Fibroblast of skin of right quadriceps (primary cell): ENCODE measurements around the gene GFI1B.
A peak's percentile ranks its signal among the peaks of the same experiment; 100 is the strongest.
"Not testable (repeated sequence)": the region's sequence is repeated elsewhere in the genome, so short reads cannot be mapped to it uniquely, and the experiment has no call there.

ENCODE experiments used
- DNase-seq: peaks from one replicate; pipeline ENCODE4 v3.0.0-alpha.2; 2013

The GFI1B gene

GRCh38 chr9:132978451-132979131 is at the start of gene GFI1B:
GFI1B (plus strand) TSS chr9:132978694; CDS start chr9:132986679, 7,985 bp downstream.
- no peak for DNase-seq

- peak; percentile 41 for DNase-seq
Observed at GRCh38 chr9:132931178-132931735, 47.2 kb upstream of the GFI1B start.

GRCh38 chr9:132935026-132935425 is 43.5 kb upstream of the GFI1B start:
- DNase-seq = no peak

- DNase-seq = no peak
Observed at GRCh38 chr9:132937463-132937901, 41.0 kb upstream of the GFI1B start.

GRCh38 chr9:132939169-132939568 is 39.3 kb upstream of the GFI1B start:
- DNase-seq = no peak

- no peak for DNase-seq
Observed at GRCh38 chr9:132942541-132943182, 35.8 kb upstream of the GFI1B start.

GRCh38 chr9:132943651-132944293 is 34.7 kb upstream of the GFI1B start:
- DNase-seq = no peak

- DNase-seq = peak; percentile 98
Observed at GRCh38 chr9:132944294-132945185, 34.0 kb upstream of the GFI1B start, which contains the start of gene TSC1. TSC1 (minus strand) TSS chr9:132944616; CDS start chr9:132928872, 15,744 bp downstream.

- no peak for DNase-seq
Observed at GRCh38 chr9:132945186-132946130, 33.0 kb upstream of the GFI1B start.

GRCh38 chr9:132946211-132946610 is 32.3 kb upstream of the GFI1B start:
- no peak for DNase-seq

GRCh38 chr9:132946631-132947295 is 31.7 kb upstream of the GFI1B start:
- DNase-seq = peak; percentile 77

- no peak for DNase-seq
Observed at GRCh38 chr9:132947756-132948155, 30.7 kb upstream of the GFI1B start.

- DNase-seq = no peak
Observed at GRCh38 chr9:132948482-132949050, 29.9 kb upstream of the GFI1B start.

GRCh38 chr9:132949709-132950108 is 28.8 kb upstream of the GFI1B start:
- DNase-seq = no peak

GRCh38 chr9:132955123-132955522 is 23.4 kb upstream of the GFI1B start:
- no peak for DNase-seq

GRCh38 chr9:132955768-132956167 is 22.7 kb upstream of the GFI1B start:
- no peak for DNase-seq

GRCh38 chr9:132957805-132958204 is 20.7 kb upstream of the GFI1B start:
- no peak for DNase-seq

- DNase-seq = no peak
Observed at GRCh38 chr9:132961002-132961401, 17.5 kb upstream of the GFI1B start.

- DNase-seq = no peak
Observed at GRCh38 chr9:132965478-132965877, 13.0 kb upstream of the GFI1B start.

GRCh38 chr9:132967908-132968307 is 10.6 kb upstream of the GFI1B start:
- not testable (repeated sequence) for DNase-seq
